HG03025 (cell line): ENCODE measurements around the gene KLHL29.

ENCODE experiments used
- ATAC-seq: cut with Tn5 transposase; IDR thresholded peaks from one replicate; pipeline ENCODE4 v1.9.1; 2021; ENCODE audit warnings: mild to moderate bottlenecking, moderate library complexity; ENCODE audit not compliant: unreplicated experiment, low FRiP score

Gene KLHL29

DNA sequence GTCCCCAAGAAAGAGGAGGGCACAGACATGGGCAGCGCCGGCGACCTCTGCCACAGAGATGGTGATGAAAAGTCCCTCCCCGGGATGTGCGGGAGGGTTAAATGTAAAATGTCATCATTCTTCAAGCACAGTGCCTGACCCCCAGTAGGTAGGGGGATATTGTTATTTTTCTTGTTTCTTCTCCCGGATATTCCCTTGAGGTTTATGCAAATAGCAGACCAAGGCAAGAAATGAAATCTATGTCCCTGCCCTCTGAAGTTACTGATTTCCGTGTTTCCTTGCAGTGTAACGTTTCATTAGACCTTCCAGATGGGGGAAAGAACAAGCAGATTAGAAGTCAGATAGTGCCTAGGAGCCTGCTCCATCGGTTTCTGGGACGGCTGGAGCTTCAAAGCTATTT lies 158.3 kb downstream of the KLHL29 start:
- no peak for ATAC-seq

DNA sequence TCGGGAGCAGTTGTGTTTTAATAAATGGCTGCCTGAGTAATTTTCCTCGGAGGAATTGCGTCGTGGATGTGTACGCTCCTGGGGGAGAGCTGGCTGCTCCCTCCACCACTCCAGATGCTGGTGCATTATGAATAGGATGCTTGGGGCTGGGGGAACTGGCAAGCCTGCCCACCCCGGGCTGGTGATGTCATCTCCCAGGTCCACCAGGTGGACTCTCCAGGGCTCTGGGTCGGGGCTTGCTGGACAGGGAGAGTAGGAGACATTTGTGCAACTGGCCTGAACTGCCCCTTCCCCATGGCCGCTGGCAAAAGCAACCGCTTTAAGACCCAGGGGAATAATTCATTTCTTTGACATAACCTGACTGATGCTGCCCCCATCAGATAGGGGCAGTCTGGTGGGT lies 158.7 kb downstream of the KLHL29 start:
- no peak for ATAC-seq

DNA sequence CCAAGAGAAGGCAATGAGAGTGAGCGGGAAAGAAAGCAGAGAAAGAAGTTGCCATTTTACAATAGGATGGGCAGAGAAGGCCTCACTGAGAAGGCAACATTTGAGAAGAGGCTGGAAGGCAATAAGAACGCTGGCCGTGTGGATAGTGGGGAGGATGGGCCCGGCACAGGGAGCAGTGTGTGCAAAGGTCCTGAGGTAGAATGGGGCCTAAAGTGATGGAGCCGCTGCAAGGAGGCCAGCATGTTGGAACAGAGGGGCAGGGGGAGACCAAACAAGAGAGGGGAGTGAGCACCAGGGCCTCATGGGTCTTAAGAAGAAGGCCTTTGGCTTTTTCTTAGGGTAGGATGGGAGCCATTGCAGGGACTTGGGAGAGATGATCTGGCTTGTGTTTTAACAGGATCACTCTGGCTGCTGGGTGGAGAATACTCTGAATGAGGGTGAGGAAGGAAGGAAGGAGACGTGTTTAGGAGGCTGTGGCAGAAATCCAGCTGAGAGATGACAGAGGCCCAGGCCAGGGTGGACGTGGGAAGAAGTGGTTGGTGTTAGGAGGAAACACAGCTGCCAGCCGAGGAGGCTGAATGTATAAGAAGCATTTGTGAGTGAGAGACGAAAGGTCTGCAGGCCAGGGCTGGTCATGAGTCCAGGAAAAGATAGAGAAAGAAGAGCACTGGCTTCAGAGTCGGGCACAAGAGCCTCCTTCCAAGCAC lies 159.8 kb downstream of the KLHL29 start:
- no peak for ATAC-seq

- ATAC-seq = no peak
Observed at GRCh38 chr2:23545396-23545795, 160.4 kb downstream of the KLHL29 start.

- no peak for ATAC-seq
Observed at GRCh38 chr2:23545811-23546210, 160.8 kb downstream of the KLHL29 start.

- ATAC-seq = no peak
Observed at GRCh38 chr2:23546913-23547312, 161.9 kb downstream of the KLHL29 start.

- no peak for ATAC-seq
Observed at GRCh38 chr2:23547725-23548124, 162.7 kb downstream of the KLHL29 start.

- ATAC-seq = no peak
Observed at GRCh38 chr2:23548143-23548769, 163.3 kb downstream of the KLHL29 start.

- ATAC-seq = no peak
Observed at GRCh38 chr2:23549051-23549450, 164.1 kb downstream of the KLHL29 start.

DNA sequence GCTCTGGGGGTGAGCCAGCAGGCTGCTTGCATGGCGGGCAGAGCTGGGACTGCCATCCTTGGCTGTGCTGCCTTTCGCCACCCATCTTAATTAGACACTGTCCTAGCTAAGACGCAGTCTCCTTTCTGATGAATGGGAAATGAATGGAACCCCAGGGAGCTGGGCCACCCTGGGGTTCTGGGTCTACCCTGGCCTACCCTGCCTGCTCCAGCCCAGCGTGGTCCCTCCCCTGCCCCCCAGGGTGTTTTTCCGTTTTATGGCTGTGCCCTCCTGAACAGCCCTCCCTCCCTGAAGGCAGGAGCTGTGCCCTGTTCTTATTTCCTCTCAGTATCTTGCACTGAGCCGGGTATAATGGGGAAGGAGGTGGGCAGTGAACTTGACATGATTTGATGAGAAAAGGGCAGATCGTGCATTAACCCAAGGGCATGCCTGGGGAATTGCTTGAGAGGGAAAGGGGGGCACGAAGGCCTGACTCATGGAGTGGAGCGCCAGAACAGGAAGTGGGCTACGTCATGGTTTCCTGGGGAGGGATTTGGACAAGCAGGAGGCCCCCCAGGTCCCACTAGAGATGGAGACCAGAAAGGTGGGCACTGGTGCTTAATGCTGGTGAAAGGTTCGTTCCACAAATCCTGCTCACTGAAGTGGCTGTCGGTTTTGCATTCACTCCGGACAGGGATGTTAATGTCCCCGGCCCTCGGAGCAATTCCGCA lies 165.0 kb downstream of the KLHL29 start:
- no peak for ATAC-seq

- no peak for ATAC-seq
Observed at GRCh38 chr2:23550553-23550952, 165.6 kb downstream of the KLHL29 start.

DNA sequence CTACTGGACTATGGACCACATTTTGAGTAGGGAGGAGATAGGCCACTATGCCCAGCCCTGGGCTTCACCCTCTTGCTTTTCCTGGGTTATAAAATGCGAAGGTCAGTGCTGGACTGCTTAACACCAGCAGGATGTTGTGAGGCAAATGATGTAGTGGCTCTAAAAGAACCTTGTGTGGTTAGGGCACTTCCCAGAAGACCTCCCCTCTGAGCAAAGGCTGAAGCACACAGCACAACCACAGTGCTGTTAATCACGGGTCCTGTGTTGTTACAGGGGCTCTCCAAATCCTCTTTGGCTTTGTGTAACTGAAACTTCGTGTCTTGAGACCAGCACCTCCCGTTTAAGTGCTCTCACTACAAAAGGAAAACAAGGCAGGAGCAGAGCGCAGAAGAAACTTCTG lies 166.9 kb downstream of the KLHL29 start:
- ATAC-seq = no peak

DNA sequence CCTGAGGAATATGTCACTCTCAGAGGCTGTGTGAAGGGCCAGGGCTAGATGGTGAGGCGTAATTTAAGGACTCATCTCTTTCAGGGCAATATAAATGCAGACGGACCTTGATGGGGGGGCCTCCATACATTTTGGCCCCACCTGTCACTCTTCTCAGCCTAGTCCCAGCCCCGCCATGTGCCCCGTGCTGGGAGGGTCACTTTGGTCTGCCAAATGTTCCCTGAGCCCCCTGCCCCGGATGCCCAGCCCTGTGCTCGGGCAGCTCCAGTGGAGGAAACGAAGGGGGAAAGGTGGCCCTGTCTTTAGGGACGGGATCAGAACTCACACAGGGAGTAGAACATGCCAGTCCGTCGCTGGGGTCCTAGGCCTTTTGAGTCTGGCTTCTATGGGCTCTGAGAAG lies 168.6 kb downstream of the KLHL29 start:
- ATAC-seq = no peak

- ATAC-seq = no peak
Observed at GRCh38 chr2:23554054-23554697, 169.2 kb downstream of the KLHL29 start.

DNA sequence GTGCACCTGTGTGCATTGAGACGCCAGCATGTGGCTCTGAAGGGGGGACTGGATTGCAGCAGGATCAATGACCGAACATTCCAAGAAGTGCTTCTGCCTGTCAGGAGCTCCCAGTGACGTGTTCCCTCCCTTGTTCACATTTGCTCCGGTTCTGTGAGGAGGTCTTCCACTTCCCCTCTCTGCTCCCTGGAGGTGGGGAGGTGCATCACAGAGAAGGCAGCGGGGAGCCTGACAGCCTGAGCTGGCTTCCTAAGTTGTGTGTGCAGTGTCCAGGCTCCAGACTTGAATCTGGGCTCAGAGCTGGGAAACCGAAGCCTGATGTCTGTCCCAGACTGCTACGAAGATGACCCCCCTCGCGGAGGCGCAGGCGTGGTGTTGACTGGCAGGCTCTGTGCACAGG lies 171.0 kb downstream of the KLHL29 start:
- no peak for ATAC-seq

GRCh38 chr2:23556929-23557328 lies 171.9 kb downstream of the KLHL29 start:
- ATAC-seq = no peak

DNA sequence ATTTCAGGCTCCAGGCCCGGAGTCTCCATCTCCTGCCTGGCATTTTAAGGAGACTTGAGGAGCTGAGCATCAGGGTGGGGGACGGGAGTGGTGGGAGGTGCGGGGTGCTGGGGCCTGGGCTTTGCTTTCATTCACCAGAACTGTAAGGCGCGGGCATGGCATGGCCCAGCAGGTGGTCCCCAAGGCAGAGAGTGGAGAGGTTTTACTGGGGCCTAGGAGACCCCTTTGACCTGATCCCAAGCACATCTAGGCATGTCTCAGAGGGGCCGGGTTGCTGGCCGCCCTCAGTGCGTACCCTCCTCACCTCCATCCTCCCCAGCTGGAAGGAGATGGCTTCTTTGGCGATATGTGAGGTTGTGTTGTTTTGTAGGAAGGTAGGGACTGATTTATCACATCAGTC lies 172.5 kb downstream of the KLHL29 start:
- no peak for ATAC-seq

DNA sequence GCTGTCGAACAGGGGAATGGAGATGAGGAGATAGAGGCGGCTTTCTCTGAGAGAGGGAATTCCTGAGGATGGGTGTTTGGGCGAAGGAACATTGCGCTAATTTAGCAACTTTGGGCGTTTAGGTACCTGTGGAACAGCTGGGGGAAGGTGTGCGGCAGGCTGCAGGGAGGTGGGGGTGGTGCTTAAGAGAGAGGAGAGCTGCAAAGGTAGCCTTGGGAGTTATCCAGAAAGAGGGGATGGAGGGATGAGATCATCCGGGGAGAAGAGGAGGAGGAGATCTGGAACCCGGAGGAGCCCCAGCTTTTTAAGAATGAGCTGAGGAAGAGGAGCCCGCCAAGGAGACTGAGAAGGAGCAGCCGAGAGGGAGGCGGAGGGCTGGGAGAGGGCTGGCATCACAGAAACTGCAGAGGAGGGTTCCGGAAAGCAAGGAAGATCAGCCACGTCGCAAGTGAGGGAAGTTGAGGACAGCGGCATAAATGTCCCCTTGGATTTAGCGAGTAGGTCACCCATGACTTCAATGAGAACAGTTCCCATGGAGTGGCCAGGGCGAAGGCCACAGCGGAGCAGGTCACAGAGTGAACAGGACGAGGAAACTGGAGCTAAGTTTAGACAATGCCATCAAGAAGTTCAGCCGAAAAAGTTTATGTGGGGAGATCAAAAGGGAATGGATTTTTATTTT lies 174.7 kb downstream of the KLHL29 start:
- ATAC-seq = no peak

GRCh38 chr2:23561088-23561487 lies 176.1 kb downstream of the KLHL29 start:
- ATAC-seq = no peak

DNA sequence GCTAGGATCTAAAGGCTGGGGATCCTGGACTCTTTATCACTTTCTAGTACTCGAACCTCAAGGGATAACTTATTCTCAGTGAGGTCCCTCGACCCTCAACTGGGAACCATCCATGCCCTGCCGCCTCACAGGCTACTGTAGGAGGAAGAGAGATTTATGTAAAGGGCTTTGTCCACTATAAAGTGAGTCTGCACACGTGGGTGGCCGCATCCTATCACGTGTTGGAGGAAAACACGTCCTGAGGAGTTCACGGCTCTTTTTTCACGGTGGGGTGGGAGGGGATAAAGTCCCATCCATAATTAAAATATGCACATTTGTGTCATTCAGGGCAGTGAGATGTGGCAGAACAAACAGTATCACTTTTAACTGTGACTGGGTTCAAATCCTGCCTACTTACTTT lies 176.6 kb downstream of the KLHL29 start:
- no peak for ATAC-seq

DNA sequence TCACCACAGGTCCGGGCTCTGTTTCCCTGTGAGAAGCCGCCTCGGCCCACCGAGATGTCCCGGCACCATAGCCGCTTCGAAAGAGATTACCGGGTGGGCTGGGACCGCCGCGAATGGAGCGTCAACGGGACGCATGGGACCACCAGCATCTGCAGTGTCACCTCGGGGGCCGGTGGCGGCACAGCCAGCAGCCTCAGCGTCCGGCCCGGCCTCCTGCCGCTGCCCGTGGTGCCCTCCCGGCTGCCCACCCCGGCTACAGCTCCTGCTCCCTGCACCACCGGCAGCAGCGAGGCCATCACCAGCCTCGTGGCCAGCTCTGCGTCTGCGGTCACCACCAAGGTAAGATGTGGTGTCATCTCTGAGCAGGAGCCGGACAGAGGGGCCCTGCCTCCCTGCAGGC lies 177.2 kb downstream of the KLHL29 start:
- ATAC-seq = no peak
